Transverse colon (tissue), 4 donors: ENCODE results near the gene THBS4. TPM values are rescaled to one million over a fixed set of nuclear protein-coding genes. Genes with fewer than 3 reads are reported as not detected.
A peak's percentile ranks its signal among the peaks of the same experiment; 100 is the strongest.
"Not testable (repeated sequence)": the region's sequence is repeated elsewhere in the genome, so short reads cannot be mapped to it uniquely, and the experiment has no call there.

Experiments
- DNase-seq: peaks from one replicate; pipeline ENCODE4 v3.0.0-alpha.2; 2019
- H3K27ac ChIP-seq, 4 donors: fragments of 200-600 bp; sonication (generic); 2 replicates each; pipeline ENCODE4 v1.5.1; 2016 to 2018; ENCODE audit warnings: inconsistent platforms in 4 of 4
- H3K27me3 ChIP-seq: fragments of 200-600 bp; sonication (generic); 2 replicates; pipeline ENCODE4 v1.5.1; 2017; ENCODE audit warnings: inconsistent platforms
- H3K36me3 ChIP-seq, 4 donors: fragments of 200-600 bp; sonication (generic); 2 replicates each; pipeline ENCODE4 v1.5.1; 2017 to 2019; ENCODE audit warnings: inconsistent platforms in 4 of 4
- H3K4me1 ChIP-seq, 4 donors: fragments of 200-600 bp; sonication (generic); 2 replicates each; pipeline ENCODE4 v1.5.1; 2017 to 2020; ENCODE audit warnings: inconsistent platforms in 4 of 4
- H3K4me3 ChIP-seq, 4 donors: fragments of 200-600 bp; sonication (generic); 1 replicate in 1 of 4; 2 replicates in 3 of 4; pipeline versions ENCODE4 v1.5.1 to v1.6.1; 2017 to 2019; ENCODE audit warnings: inconsistent platforms in 4 of 4
- H3K9me3 ChIP-seq, 2 donors: fragments of 200-600 bp; sonication (generic); 2 replicates each; pipeline ENCODE4 v1.5.1; 2017 to 2019; ENCODE audit warnings: inconsistent platforms in 2 of 2
- EP300 ChIP-seq: sonication (generic); formaldehyde crosslinking; IDR thresholded peaks from one replicate; pipeline ENCODE4 v1.6.1; 2017; ENCODE audit warnings: antibody characterized with exemption, low read depth
- POLR2A ChIP-seq: fragments of 450-650 bp; IDR thresholded peaks from one replicate; pipeline ENCODE4 v1.6.1; 2016; ENCODE audit warnings: antibody characterized with exemption, mild to moderate bottlenecking, moderate library complexity
- POLR2AphosphoS5 ChIP-seq, 3 donors: sonication (generic); formaldehyde crosslinking; IDR thresholded peaks; one replicate each; pipeline ENCODE4 v1.6.1; 2016; ENCODE audit warnings: antibody characterized with exemption in 3 of 3
- WGBS, 2 donors: methylation state at CpG; one replicate each; pipeline ENCODE4 v1.1.5; 2018; ENCODE audit warnings: low coverage in 1 of 2; 5-methylcytosine and 5-hydroxymethylcytosine counted together
- in situ Hi-C, 4 donors: fragments of 200-750 bp; cut with MboI; loops; one replicate each; pipeline versions ENCODE4 v1.15.0 to v1.15.1; 2017; ENCODE audit warnings: low sequenced_read_pairs in 3 of 4, low pct_ligation_motif_present in 1 of 4, low pct_unique_long_range_greater_than_20kb in 1 of 4
- intact Hi-C: fragments of 100-400 bp; cut with DNase I; formaldehyde crosslinking; loops from one replicate; pipeline ENCODE4 v1.15.1; 2023; ENCODE audit warnings: low total_unique reads
- total RNA-seq, 4 donors: library from RNA; depleted of rRNA; stranded (reverse); fragments of >200 nt; gene quantifications; one replicate each; pipeline ENCODE4 v1.1.0, GENCODE V29; 2016
- TF ChIP-seq, protein P1 (sequence below), 5 experiments: fragments of 200-600 bp in 3 of 5; fragments of 450-650 bp in 2 of 5; sonication (generic) in 3 of 5; IDR thresholded peaks; 1 replicate in 2 of 5; 2 replicates in 3 of 5; pipeline ENCODE4 v1.5.1; 2016 to 2017; ENCODE audit warnings: antibody characterized with exemption in 5 of 5, inconsistent platforms in 3 of 5, mild to moderate bottlenecking in 2 of 5, moderate library complexity in 1 of 5

The THBS4 gene
- total RNA-seq, 4 donors from 2014 or later, result 5.3 to 116 (median 9.1) TPM

DNA sequence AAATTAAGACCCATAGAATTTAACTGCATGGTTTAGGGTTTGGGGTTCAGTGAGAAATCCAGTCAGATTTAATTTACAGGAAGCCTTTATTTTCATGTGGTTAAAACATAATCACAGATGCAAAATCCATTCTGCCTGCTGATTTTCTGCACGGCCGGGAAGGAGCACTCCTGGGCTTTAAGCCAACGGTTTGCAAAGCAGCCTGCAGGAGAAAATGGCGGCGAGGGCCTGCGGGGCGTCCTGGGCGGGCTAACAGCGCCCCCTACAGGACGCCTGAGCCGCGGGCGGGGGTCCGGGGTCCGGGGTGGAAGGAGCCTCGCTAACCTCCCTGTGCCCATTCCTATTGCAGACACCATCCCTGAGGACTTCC lies 47.6 kb downstream of the THBS4 start:
- in situ Hi-C loops (no loop called here), intact Hi-C loops (loop anchor here (10.0 kb wide), 1 partner anchor 518 kb away; no protein-coding TSS in a partner anchor)
- no peaks in the 10 kb centered on the region for H3K36me3 ChIP-seq
- H3K4me3 ChIP-seq, result peak overlapping the region in 1 of 4 donors; percentile 36
- peak; percentile 45 for DNase-seq
- WGBS, 2 donors, result 7% methylated on average over 16 of the region's 16 CpGs; no CpG with 5 or more reads in 1 of the 2 donors
- H3K27me3 ChIP-seq, result no peaks in the 10 kb centered on the region
- no peak for TF ChIP-seq POLR2A
- TF ChIP-seq, protein P1, sequence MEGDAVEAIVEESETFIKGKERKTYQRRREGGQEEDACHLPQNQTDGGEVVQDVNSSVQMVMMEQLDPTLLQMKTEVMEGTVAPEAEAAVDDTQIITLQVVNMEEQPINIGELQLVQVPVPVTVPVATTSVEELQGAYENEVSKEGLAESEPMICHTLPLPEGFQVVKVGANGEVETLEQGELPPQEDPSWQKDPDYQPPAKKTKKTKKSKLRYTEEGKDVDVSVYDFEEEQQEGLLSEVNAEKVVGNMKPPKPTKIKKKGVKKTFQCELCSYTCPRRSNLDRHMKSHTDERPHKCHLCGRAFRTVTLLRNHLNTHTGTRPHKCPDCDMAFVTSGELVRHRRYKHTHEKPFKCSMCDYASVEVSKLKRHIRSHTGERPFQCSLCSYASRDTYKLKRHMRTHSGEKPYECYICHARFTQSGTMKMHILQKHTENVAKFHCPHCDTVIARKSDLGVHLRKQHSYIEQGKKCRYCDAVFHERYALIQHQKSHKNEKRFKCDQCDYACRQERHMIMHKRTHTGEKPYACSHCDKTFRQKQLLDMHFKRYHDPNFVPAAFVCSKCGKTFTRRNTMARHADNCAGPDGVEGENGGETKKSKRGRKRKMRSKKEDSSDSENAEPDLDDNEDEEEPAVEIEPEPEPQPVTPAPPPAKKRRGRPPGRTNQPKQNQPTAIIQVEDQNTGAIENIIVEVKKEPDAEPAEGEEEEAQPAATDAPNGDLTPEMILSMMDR (IDR thresholded peaks at IDR 0.05), result peak in 4 of 5 experiments; percentile 56 to 80 (median 72)
- peaks cover 0 to 9% (median 4%) of the 10 kb centered on the region in 4 donors for H3K4me1 ChIP-seq
- no peaks in the 10 kb centered on the region for H3K9me3 ChIP-seq
- H3K27ac ChIP-seq, result peak overlapping the region; percentile 39 to 78 (median 60)

DNA sequence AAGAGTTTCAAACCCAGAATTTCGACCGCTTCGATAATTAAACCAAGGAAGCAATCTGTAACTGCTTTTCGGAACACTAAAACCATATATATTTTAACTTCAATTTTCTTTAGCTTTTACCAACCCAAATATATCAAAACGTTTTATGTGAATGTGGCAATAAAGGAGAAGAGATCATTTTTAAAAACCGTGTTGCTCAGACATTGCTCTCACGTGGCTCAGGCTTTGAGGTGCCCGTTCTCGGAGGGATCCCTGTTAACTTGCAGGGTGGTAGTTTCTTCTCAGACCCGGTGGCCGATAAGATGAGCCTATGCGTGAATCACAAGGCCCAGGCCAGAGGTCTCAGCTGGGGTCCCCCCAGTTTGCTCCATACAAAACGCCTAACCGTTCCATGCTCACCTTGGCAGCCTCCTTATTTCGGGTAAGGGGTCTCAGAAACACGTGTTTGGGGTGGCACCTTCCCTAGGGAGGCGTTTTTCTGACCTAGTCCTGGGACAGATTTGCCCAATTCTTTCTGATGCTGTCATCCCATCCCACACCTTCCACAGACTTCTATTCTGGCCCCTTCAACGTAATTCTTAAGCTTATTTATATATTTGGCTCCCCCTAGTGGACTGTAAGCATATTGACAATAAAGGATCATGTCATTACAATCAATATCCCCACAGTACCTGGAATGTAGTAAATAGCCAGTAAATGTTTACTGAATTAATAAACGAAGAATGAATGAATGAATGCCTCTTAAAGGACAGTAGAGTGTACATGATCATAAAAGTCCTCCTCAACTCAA lies 48.1 kb downstream of the THBS4 start:
- Histone ChIP-seq H3K4me3 (peak overlapping the region in 1 of 4 donors; percentile 36), H3K27me3 (no peaks in the 10 kb centered on the region), H3K36me3 (no peaks in the 10 kb centered on the region), H3K27ac (peak overlapping the region; percentile 39 to 78 (median 60)), H3K4me1 (peaks cover 0 to 9% (median 4%) of the 10 kb centered on the region in 4 donors), H3K9me3 (no peaks in the 10 kb centered on the region)
- no peak for DNase-seq
- 13 to 46% methylated on average over 3 to 19 of the region's 19 CpGs for WGBS, 2 donors
- TF ChIP-seq, protein P1 (IDR thresholded peaks at IDR 0.05), result peak; percentile 72 to 88 (median 78)
- no peak for TF ChIP-seq POLR2AphosphoS5 (IDR thresholded peaks at IDR 0.05)
- in situ Hi-C loops (no loop called here), intact Hi-C loops (loop anchor here (10.0 kb wide), 1 partner anchor 518 kb away; no protein-coding TSS in a partner anchor)

DNA sequence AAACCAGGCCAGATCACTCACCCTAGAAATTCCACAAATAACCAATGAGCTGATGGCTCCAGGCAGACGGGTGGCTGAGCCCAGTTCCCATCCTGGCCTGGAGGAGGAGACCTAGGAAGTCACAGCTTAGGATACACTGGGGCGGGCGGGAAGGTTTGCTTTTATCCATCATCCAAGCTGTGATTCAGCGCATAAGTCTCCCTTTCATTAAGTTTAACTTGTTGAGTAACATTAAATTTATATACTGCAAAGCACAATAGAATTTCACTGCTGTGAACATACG lies 55.7 kb downstream of the THBS4 start:
- no peak for DNase-seq
- Histone ChIP-seq H3K27ac (no peak overlapping the region), H3K4me1 (peaks cover 0 to 5% (median 1%) of the 10 kb centered on the region in 4 donors), H3K9me3 (no peaks in the 10 kb centered on the region), H3K36me3 (no peaks in the 10 kb centered on the region), H3K4me3 (no peak overlapping the region), H3K27me3 (no peaks in the 10 kb centered on the region)
- in situ Hi-C loops (loop anchor here (5.0 to 10.0 kb wide), 3 partner anchors 206 to 216 kb away; no protein-coding TSS in a partner anchor), intact Hi-C loops (loop anchor here (2.0 to 10.0 kb wide), 2 partner anchors 184 to 216 kb away; no protein-coding TSS in a partner anchor)
- TF ChIP-seq EP300 (no peak), POLR2A (no peak), POLR2AphosphoS5 (IDR thresholded peaks at IDR 0.05) (no peak)
- TF ChIP-seq, protein P1 (IDR thresholded peaks at IDR 0.05), result no peak
- WGBS, 2 donors, result 96% methylated on average over 5 of the region's 5 CpGs; no CpG with 5 or more reads in 1 of the 2 donors

DNA sequence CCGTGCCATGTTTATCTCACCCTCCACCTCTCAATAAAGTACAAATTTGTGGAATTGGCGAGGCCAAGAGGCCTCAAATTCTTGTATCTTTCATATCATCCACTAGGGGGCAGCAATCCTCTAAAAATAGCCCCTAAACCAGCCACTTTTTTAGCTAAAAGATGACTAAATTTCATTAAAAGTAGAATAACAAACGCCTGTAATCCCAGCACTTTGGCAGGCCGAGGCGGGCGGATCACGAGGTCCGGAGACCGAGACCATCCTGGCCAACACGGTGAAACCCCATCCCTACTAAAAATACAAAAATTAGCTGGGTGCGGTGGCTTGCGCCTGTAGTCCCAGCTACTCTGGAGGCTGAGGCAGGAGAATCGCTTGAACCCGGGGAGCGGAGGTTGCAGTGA lies 56.6 kb downstream of the THBS4 start:
- TF ChIP-seq, protein P1 (IDR thresholded peaks at IDR 0.05), result peak; percentile 79 to 86 (median 83)
- intact Hi-C loops (loop anchor here (2.0 to 10.0 kb wide), 2 partner anchors 183 to 215 kb away; no protein-coding TSS in a partner anchor), in situ Hi-C loops (loop anchor here (5.0 to 10.0 kb wide), 3 partner anchors 206 to 216 kb away; no protein-coding TSS in a partner anchor)
- H3K9me3 ChIP-seq, H3K36me3 ChIP-seq, H3K4me3 ChIP-seq, H3K4me1 ChIP-seq, DNase-seq, H3K27me3 ChIP-seq: not testable (repeated sequence)
- 28 to 48% methylated on average over 7 to 15 of the region's 15 CpGs for WGBS, 2 donors
- peak overlapping the region in 1 of 4 donors; percentile 45 for H3K27ac ChIP-seq
